Gastrocnemius medialis (tissue), 4 donors: Measurements from ENCODE around the gene HMX1.

ENCODE experiments used
- POLR2A ChIP-seq, 2 donors: fragments of 450-650 bp; IDR thresholded peaks; one replicate each; pipeline ENCODE4 v1.6.1; 2017; ENCODE audit warnings: antibody characterized with exemption in 2 of 2, mild to moderate bottlenecking in 2 of 2, moderate library complexity in 2 of 2
- TF ChIP-seq, protein P1 (sequence below), 5 experiments: fragments of 450-650 bp in 3 of 5; fragments of 200-600 bp in 2 of 5; sonication (generic) in 2 of 5; IDR thresholded peaks in 4 of 5; conservative IDR thresholded peaks in 1 of 5; 1 replicate in 4 of 5; 2 replicates in 1 of 5; pipeline ENCODE4 v1.5.1; 2016 to 2019; ENCODE audit warnings: antibody characterized with exemption in 5 of 5, mild to moderate bottlenecking in 3 of 5, moderate library complexity in 3 of 5

GRCh38 chr4:8895295-8895694 is 23.7 kb upstream of the HMX1 start:
- TF ChIP-seq, protein P1, sequence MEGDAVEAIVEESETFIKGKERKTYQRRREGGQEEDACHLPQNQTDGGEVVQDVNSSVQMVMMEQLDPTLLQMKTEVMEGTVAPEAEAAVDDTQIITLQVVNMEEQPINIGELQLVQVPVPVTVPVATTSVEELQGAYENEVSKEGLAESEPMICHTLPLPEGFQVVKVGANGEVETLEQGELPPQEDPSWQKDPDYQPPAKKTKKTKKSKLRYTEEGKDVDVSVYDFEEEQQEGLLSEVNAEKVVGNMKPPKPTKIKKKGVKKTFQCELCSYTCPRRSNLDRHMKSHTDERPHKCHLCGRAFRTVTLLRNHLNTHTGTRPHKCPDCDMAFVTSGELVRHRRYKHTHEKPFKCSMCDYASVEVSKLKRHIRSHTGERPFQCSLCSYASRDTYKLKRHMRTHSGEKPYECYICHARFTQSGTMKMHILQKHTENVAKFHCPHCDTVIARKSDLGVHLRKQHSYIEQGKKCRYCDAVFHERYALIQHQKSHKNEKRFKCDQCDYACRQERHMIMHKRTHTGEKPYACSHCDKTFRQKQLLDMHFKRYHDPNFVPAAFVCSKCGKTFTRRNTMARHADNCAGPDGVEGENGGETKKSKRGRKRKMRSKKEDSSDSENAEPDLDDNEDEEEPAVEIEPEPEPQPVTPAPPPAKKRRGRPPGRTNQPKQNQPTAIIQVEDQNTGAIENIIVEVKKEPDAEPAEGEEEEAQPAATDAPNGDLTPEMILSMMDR (IDR thresholded peaks at IDR 0.05 in 4 of 5, conservative IDR thresholded peaks at IDR 0.05 in 1 of 5) = no peak
- no peak for TF ChIP-seq POLR2A (IDR thresholded peaks at IDR 0.05)
